Prostate gland (tissue), 2 donors: ENCODE measurements around the gene AKAP13.

Source experiments
- POLR2A ChIP-seq: fragments of 450-650 bp; IDR thresholded peaks from one replicate; pipeline ENCODE4 v1.6.1; 2016; ENCODE audit warnings: antibody characterized with exemption, mild to moderate bottlenecking
- TF ChIP-seq, protein P1 (sequence below), 4 experiments: fragments of 200-600 bp in 2 of 4; fragments of 450-650 bp in 2 of 4; sonication (generic) in 2 of 4; IDR thresholded peaks; 1 replicate in 3 of 4; 2 replicates in 1 of 4; pipeline ENCODE4 v1.5.1; 2016 to 2019; ENCODE audit warnings: antibody characterized with exemption in 4 of 4, mild to moderate bottlenecking in 2 of 4, moderate library complexity in 2 of 4

DNA sequence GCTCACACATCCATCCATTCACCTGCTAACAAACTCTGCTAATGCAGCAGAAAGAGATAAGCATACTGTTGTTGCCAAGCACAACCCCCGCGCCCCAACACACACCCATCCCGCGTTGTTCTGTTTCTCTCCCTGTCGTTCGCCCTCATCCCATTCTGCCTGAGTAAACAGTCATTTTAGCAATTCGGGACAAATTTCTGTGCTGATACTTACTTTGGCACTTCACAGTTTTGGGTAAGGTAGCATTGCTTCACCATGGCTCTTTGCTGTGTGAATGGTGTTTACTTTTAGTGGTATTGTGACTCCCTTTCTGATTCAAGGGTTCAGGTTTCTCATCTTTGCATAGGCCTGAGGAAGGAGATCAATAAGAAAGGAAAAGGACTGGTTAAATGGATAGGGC is 149.7 kb downstream of the AKAP13 start:
- TF ChIP-seq POLR2A, result no peak
- TF ChIP-seq, protein P1, sequence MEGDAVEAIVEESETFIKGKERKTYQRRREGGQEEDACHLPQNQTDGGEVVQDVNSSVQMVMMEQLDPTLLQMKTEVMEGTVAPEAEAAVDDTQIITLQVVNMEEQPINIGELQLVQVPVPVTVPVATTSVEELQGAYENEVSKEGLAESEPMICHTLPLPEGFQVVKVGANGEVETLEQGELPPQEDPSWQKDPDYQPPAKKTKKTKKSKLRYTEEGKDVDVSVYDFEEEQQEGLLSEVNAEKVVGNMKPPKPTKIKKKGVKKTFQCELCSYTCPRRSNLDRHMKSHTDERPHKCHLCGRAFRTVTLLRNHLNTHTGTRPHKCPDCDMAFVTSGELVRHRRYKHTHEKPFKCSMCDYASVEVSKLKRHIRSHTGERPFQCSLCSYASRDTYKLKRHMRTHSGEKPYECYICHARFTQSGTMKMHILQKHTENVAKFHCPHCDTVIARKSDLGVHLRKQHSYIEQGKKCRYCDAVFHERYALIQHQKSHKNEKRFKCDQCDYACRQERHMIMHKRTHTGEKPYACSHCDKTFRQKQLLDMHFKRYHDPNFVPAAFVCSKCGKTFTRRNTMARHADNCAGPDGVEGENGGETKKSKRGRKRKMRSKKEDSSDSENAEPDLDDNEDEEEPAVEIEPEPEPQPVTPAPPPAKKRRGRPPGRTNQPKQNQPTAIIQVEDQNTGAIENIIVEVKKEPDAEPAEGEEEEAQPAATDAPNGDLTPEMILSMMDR (IDR thresholded peaks at IDR 0.05), result no peak
